Upper lobe of left lung (tissue), 6 donors: Measurements from ENCODE around the gene SLC5A6. TPM values are rescaled to one million over a fixed set of nuclear protein-coding genes. Genes with fewer than 3 reads are reported as not detected.
A peak's percentile ranks its signal among the peaks of the same experiment; 100 is the strongest.
"Not testable (repeated sequence)": the region's sequence is repeated elsewhere in the genome, so short reads cannot be mapped to it uniquely, and the experiment has no call there.

Source experiments
- ATAC-seq, 2 donors: fragments of 200-7000 bp; cut with Tn5 transposase; one replicate each; pipeline ENCODE4 v1.9.1; 2022; ENCODE audit warnings: mild to moderate bottlenecking in 2 of 2, moderate library complexity in 2 of 2; ENCODE audit not compliant: low FRiP score in 2 of 2
- DNase-seq, 2 donors: peaks; one replicate each; pipeline ENCODE4 v3.0.0-alpha.2; 2019 to 2020
- H3K27ac ChIP-seq, 4 donors: fragments of 200-600 bp; sonication (generic); one replicate each; pipeline ENCODE4 v1.5.1; 2016 to 2019
- H3K27me3 ChIP-seq, 4 donors: fragments of 200-600 bp; sonication (generic); one replicate each; pipeline ENCODE4 v1.5.1; 2017 to 2019
- H3K36me3 ChIP-seq, 4 donors: fragments of 200-600 bp; sonication (generic); one replicate each; pipeline ENCODE4 v1.5.1; 2016 to 2019
- H3K4me1 ChIP-seq, 4 donors: fragments of 200-600 bp; sonication (generic); one replicate each; pipeline ENCODE4 v1.5.1; 2018 to 2019
- H3K4me3 ChIP-seq, 4 donors: fragments of 200-600 bp; sonication (generic); one replicate each; pipeline ENCODE4 v1.5.1; 2017 to 2019; ENCODE audit warnings: mild to moderate bottlenecking in 2 of 4, moderate library complexity in 1 of 4
- H3K9me3 ChIP-seq, 4 donors: fragments of 200-600 bp; sonication (generic); one replicate each; pipeline ENCODE4 v1.5.1; 2018 to 2019
- CTCF ChIP-seq, 6 experiments: fragments of 450-650 bp in 4 of 6; fragments of 200-600 bp in 2 of 6; sonication (generic) in 2 of 6; IDR thresholded peaks; one replicate each; pipeline ENCODE4 v1.5.1; 2016 to 2019; ENCODE audit warnings: antibody characterized with exemption in 6 of 6
- EP300 ChIP-seq, 4 donors: sonication (generic); formaldehyde crosslinking; IDR thresholded peaks; one replicate each; pipeline ENCODE4 v1.5.1; 2017; ENCODE audit warnings: antibody characterized with exemption in 4 of 4, control low read depth in 2 of 4
- POLR2A ChIP-seq, 4 donors: fragments of 450-650 bp; IDR thresholded peaks; one replicate each; pipeline ENCODE4 v1.5.1; 2016 to 2017; ENCODE audit warnings: antibody characterized with exemption in 4 of 4, mild to moderate bottlenecking in 2 of 4
- POLR2AphosphoS5 ChIP-seq, 2 donors: sonication (generic); formaldehyde crosslinking; IDR thresholded peaks; one replicate each; pipeline ENCODE4 v1.5.1; 2017; ENCODE audit warnings: antibody characterized with exemption in 2 of 2
- WGBS, 2 donors: methylation state at CpG; one replicate each; pipeline ENCODE4 v1.1.5; 2017 to 2018; 5-methylcytosine and 5-hydroxymethylcytosine counted together
- total RNA-seq, 6 donors: library from RNA; depleted of rRNA in 4 of 6; stranded (reverse); fragments of >200 nt in 4 of 6; gene quantifications; one replicate each; pipeline versions ENCODE4 v1.1.0 to v1.2.1, GENCODE V29; 2016 to 2021
- donor health status: DM: no; HTN: no; CAD: no; lungs with moderate emphysema.
- donor health status: DM: no; HTN: yes; CAD: no; lungs with severe emphysema.

Gene SLC5A6
- total RNA-seq, 6 donors from 2014 or later: 13.6 to 29.6 (median 21.0) TPM

- H3K4me3 ChIP-seq: no peak overlapping the region
- H3K27me3 ChIP-seq: no peaks in the 10 kb centered on the region
- H3K36me3 ChIP-seq: peaks cover 4 to 38% (median 24%) of the 10 kb centered on the region in 4 donors
- no peaks in the 10 kb centered on the region for H3K4me1 ChIP-seq
- 76% methylated on average over 2 of the region's 2 CpGs for WGBS, 2 donors
- H3K9me3 ChIP-seq: no peaks in the 10 kb centered on the region
- no peak for TF ChIP-seq POLR2A (IDR thresholded peaks at IDR 0.05)
- no peak for TF ChIP-seq CTCF (IDR thresholded peaks at IDR 0.05)
- TF ChIP-seq EP300 (IDR thresholded peaks at IDR 0.05): no peak
- TF ChIP-seq POLR2AphosphoS5 (IDR thresholded peaks at IDR 0.05): no peak
- no peak overlapping the region for H3K27ac ChIP-seq
- no peak for DNase-seq
- no peak for ATAC-seq
These were observed 13.4 kb downstream of the SLC5A6 start for GRCh38 chr2:27198627-27199026.

GRCh38 chr2:27198068-27198467 lies 14.0 kb downstream of the SLC5A6 start:
- H3K36me3 ChIP-seq: peaks cover under 1 to 33% (median 20%) of the 10 kb centered on the region in 4 donors
- H3K4me1 ChIP-seq, H3K27me3 ChIP-seq, H3K27ac ChIP-seq, H3K4me3 ChIP-seq, ATAC-seq, DNase-seq, H3K9me3 ChIP-seq: not testable (repeated sequence)
- WGBS, 2 donors: 92 to 95% methylated on average over 3 of the region's 3 CpGs

- not testable (repeated sequence) for ATAC-seq, DNase-seq, H3K27me3 ChIP-seq, H3K27ac ChIP-seq, H3K9me3 ChIP-seq, H3K4me1 ChIP-seq, H3K4me3 ChIP-seq
- H3K36me3 ChIP-seq: peaks cover 0 to 12% (median 5%) of the 10 kb centered on the region in 4 donors
- WGBS, 2 donors: 58 to 83% methylated on average over 3 of the region's 3 CpGs
These were observed 16.3 kb downstream of the SLC5A6 start for GRCh38 chr2:27195799-27196198.

- H3K27ac ChIP-seq: no peak overlapping the region
- ATAC-seq (no peak), DNase-seq (no peak)
- H3K9me3 ChIP-seq: no peaks in the 10 kb centered on the region
- TF ChIP-seq POLR2AphosphoS5 (IDR thresholded peaks at IDR 0.05) (no peak), EP300 (IDR thresholded peaks at IDR 0.05) (no peak), CTCF (IDR thresholded peaks at IDR 0.05) (no peak), POLR2A (IDR thresholded peaks at IDR 0.05) (no peak)
- peaks cover 0 to 2% (median 0%) of the 10 kb centered on the region in 4 donors for H3K36me3 ChIP-seq
- 79 to 80% methylated on average over 17 of the region's 17 CpGs for WGBS, 2 donors
- H3K27me3 ChIP-seq: no peaks in the 10 kb centered on the region
- no peaks in the 10 kb centered on the region for H3K4me1 ChIP-seq
- H3K4me3 ChIP-seq: no peak overlapping the region
These were observed 17.3 kb downstream of the SLC5A6 start for GRCh38 chr2:27194538-27195354.

GRCh38 chr2:27191070-27191829 lies 20.8 kb downstream of the SLC5A6 start:
- DNase-seq (no peak), ATAC-seq (peak; percentile 77 to 89)
- Histone ChIP-seq H3K27me3 (no peaks in the 10 kb centered on the region), H3K9me3 (no peaks in the 10 kb centered on the region), H3K4me3 (no peak overlapping the region), H3K4me1 (no peaks in the 10 kb centered on the region), H3K36me3 (no peaks in the 10 kb centered on the region), H3K27ac (no peak overlapping the region)
- TF ChIP-seq CTCF (IDR thresholded peaks at IDR 0.05) (peak; percentile 37 to 61 (median 52)), EP300 (IDR thresholded peaks at IDR 0.05) (no peak)
- 37 to 42% methylated on average over 8 of the region's 8 CpGs for WGBS, 2 donors
